ENCODE measurements around the gene LRRFIP1.

GRCh38 chr2:237616734-237617586, 10.4 kb upstream of the LRRFIP1 start:
- no peak for TF ChIP-seq CTCF (IDR thresholded peaks at IDR 0.05; ENCODE audit: extremely low read depth in 1 of 2, insufficient read depth in 1 of 2, low read depth in 1 of 2, low read length in 2 of 2)
- no peak for TF ChIP-seq MYC (IDR thresholded peaks at IDR 0.05; ENCODE audit: low read depth, low read length)
- TF ChIP-seq MAX (IDR thresholded peaks at IDR 0.05; ENCODE audit: insufficient read depth, insufficient read length) = peak; percentile 27
- peak; percentile 28 for TF ChIP-seq POLR2A (IDR thresholded peaks at IDR 0.05; ENCODE audit: low read depth, low read length)
- peak; percentile 38 for TF ChIP-seq GATA2 (IDR thresholded peaks at IDR 0.05; ENCODE audit: insufficient read depth, insufficient read length, low read depth, low read length)
- TF ChIP-seq EZH2 (IDR thresholded peaks at IDR 0.05; ENCODE audit: borderline replicate concordance, low read depth, low read length, severe bottlenecking) = no peak
- TF ChIP-seq POLR2AphosphoS5 (IDR thresholded peaks at IDR 0.05; ENCODE audit: insufficient read depth, low read depth, low read length) = peak; percentile 39
- peak; percentile 66 for TF ChIP-seq FOS (IDR thresholded peaks at IDR 0.05; ENCODE audit: borderline replicate concordance, insufficient read depth, low read length)

Data from endothelial cell of umbilical vein (primary cell).